Stimulated activated CD4-positive, alpha-beta T cell treated with anti-CD3 and anti-CD28 coated beads, Interleukin-15, amount 100 ng/mL, for 48 hours (primary cell): ENCODE results near the gene CYP19A1.

ENCODE experiments used
- DNase-seq, 2 donors: peaks; one replicate each; pipeline ENCODE4 v3.0.0-alpha.2; 2020; ENCODE audit warnings: low read depth in 2 of 2

The CYP19A1 gene

GRCh38 chr15:51359981-51360380, 21.6 kb upstream of the CYP19A1 start:
- no peak for DNase-seq

- no peak for DNase-seq
Observed at GRCh38 chr15:51356983-51357382, 18.6 kb upstream of the CYP19A1 start.

- no peak for DNase-seq
Observed at GRCh38 chr15:51356147-51356546, 17.8 kb upstream of the CYP19A1 start.

- no peak for DNase-seq
Observed at GRCh38 chr15:51355096-51355495, 16.7 kb upstream of the CYP19A1 start.

GRCh38 chr15:51353976-51354375, 15.6 kb upstream of the CYP19A1 start:
- DNase-seq: no peak

GRCh38 chr15:51350723-51351122, 12.3 kb upstream of the CYP19A1 start:
- no peak for DNase-seq

GRCh38 chr15:51349156-51349844, 10.9 kb upstream of the CYP19A1 start:
- no peak for DNase-seq

GRCh38 chr15:51348688-51349087, 10.3 kb upstream of the CYP19A1 start:
- DNase-seq: no peak

GRCh38 chr15:51346136-51346535, 7.7 kb upstream of the CYP19A1 start:
- DNase-seq: no peak

- no peak for DNase-seq
Observed at GRCh38 chr15:51343466-51343865, 5.1 kb upstream of the CYP19A1 start.

GRCh38 chr15:51342227-51342999, 4.0 kb upstream of the CYP19A1 start:
- DNase-seq: no peak

GRCh38 chr15:51341366-51342226, 3.2 kb upstream of the CYP19A1 start, which contains the start of gene GLDN:
TSS of gene GLDN (plus strand) at chr15:51341655. CDS start at chr15:51341685, 30 bp downstream.
- DNase-seq: no peak

- no peak for DNase-seq
Observed at GRCh38 chr15:51335538-51336410, 2.6 kb downstream of the CYP19A1 start.

- no peak for DNase-seq
Observed at GRCh38 chr15:51335087-51335486, 3.3 kb downstream of the CYP19A1 start.

GRCh38 chr15:51334011-51334451, 4.4 kb downstream of the CYP19A1 start:
- no peak for DNase-seq

GRCh38 chr15:51333571-51333970, 4.8 kb downstream of the CYP19A1 start:
- no peak for DNase-seq

- no peak for DNase-seq
Observed at GRCh38 chr15:51332206-51333147, 5.9 kb downstream of the CYP19A1 start.

- DNase-seq: no peak
Observed at GRCh38 chr15:51331141-51331540, 7.3 kb downstream of the CYP19A1 start.

- DNase-seq: no peak
Observed at GRCh38 chr15:51328926-51329325, 9.5 kb downstream of the CYP19A1 start.

- no peak for DNase-seq
Observed at GRCh38 chr15:51327081-51327480, 11.3 kb downstream of the CYP19A1 start.
